Stimulated activated naive B cell treated with anti-CD40 and anti-IgM and Interleukin-4, amounts not matched to agents 10 μg/mL and 1 μg/mL and 100 μg/mL, for 72 hours (primary cell): ENCODE results near the gene CACNA1D.

Source experiments
- ATAC-seq, 2 donors: fragments of 150-1000 bp; cut with Tn5 transposase; replicated peaks; 2 replicates each; pipeline ENCODE4 v1.10.0; 2021; ENCODE audit warnings: moderate library complexity in 1 of 2
- DNase-seq: peaks from one replicate; pipeline ENCODE4 v3.0.0; 2021
- H3K27ac Mint-ChIP-seq: one replicate; pipeline ENCODE4 v1.8.0; 2022; ENCODE audit warnings: mild to moderate bottlenecking, mixed read lengths
- H3K27me3 Mint-ChIP-seq, 2 donors: one replicate each; pipeline ENCODE4 v1.8.0; 2022; ENCODE audit warnings: mixed read lengths in 2 of 2
- H3K36me3 Mint-ChIP-seq, 2 donors: one replicate each; pipeline ENCODE4 v1.8.0; 2022; ENCODE audit warnings: mixed read lengths in 2 of 2, mild to moderate bottlenecking in 1 of 2
- H3K4me1 Mint-ChIP-seq, 2 donors: one replicate each; pipeline ENCODE4 v1.8.0; 2022; ENCODE audit warnings: mixed read lengths in 2 of 2, mild to moderate bottlenecking in 1 of 2
- H3K4me3 Mint-ChIP-seq, 2 donors: one replicate each; pipeline ENCODE4 v1.8.0; 2022; ENCODE audit warnings: mild to moderate bottlenecking in 2 of 2, mixed read lengths in 2 of 2, moderate library complexity in 1 of 2
- H3K9me3 Mint-ChIP-seq, 2 donors: one replicate each; pipeline ENCODE4 v1.8.0; 2022; ENCODE audit warnings: mixed read lengths in 2 of 2, mild to moderate bottlenecking in 1 of 2

CACNA1D gene

DNA sequence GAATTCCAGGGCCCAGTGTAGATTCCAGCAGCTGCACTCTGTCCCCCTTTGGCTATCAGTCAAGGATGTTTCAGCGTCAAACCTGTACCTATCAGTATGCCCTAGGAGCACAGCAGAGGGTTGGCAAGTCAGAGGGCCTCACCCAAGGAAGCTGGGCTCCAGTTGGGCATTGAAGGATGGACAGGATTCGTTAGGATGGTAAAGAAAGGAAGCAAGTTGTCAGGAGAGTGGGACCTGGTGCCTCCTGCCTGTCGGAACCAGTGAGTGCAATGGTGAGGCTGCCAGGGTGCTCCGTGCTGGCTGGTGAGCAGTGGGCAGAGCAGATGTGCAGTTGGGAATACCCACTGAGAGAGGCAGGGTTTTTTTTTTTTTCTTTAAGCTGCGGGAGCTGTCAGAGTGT, 194.6 kb downstream of the CACNA1D start:
- peaks cover 10 to 11% of the 10 kb centered on the region in 2 donors for H3K27me3 Mint-ChIP-seq
- H3K4me1 Mint-ChIP-seq = peaks cover 4 to 7% of the 10 kb centered on the region in 2 donors
- H3K9me3 Mint-ChIP-seq = no peaks in the 10 kb centered on the region
- no peak overlapping the region for H3K4me3 Mint-ChIP-seq
- no peak for DNase-seq
- no peak for ATAC-seq
- no peaks in the 10 kb centered on the region for H3K36me3 Mint-ChIP-seq
- no peak overlapping the region for H3K27ac Mint-ChIP-seq

DNA sequence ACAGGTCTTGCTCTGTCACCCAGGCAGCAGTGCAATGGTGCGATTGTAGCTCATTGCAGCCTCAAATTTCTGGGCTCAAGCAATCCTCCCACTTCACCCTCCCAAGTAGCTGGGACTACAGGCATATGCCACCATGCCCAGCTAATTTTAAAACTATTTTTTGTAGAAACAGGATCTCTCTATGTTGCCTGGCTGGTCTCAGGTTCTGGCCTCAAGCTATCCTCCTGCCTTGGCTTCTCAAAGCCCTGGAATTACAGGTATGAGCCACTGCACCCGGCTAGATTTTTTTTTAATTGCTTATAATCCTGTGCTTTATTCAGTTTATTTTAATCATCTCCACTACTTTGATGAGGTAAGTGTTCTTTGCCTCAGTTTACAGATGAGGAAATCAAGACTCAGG, 195.3 kb downstream of the CACNA1D start:
- Mint-ChIP-seq H3K36me3 (no peaks in the 10 kb centered on the region), H3K4me1 (peaks cover 6 to 11% of the 10 kb centered on the region in 2 donors), H3K27me3 (peaks cover 11 to 15% of the 10 kb centered on the region in 2 donors), H3K4me3 (no peak overlapping the region), H3K9me3 (no peaks in the 10 kb centered on the region), H3K27ac (no peak overlapping the region)
- no peak for DNase-seq
- ATAC-seq = no peak

DNA sequence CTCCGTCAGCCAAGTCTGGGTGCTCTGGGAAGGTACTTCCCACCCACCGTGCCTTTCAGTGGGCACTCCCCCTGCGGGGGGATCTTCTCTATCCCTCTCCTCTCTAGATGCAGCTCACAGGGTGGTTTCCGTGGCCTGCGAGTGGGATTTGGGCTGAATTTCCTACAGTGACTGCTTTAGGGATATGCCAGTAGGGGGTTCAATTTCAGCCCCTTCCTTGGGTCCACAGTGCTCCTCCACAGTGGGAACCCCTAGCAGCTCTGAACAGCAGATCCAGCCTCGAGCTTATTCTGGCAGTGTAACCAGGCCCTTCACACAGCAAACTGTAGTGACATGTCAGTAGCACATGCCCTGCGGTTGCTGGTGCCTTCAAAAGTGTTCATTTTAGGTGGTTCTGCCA, 196.1 kb downstream of the CACNA1D start:
- peaks cover 17 to 20% of the 10 kb centered on the region in 2 donors for H3K27me3 Mint-ChIP-seq
- no peaks in the 10 kb centered on the region for H3K36me3 Mint-ChIP-seq
- H3K9me3 Mint-ChIP-seq = no peaks in the 10 kb centered on the region
- no peak overlapping the region for H3K4me3 Mint-ChIP-seq
- ATAC-seq (no peak), DNase-seq (no peak)
- no peak overlapping the region for H3K27ac Mint-ChIP-seq
- peaks cover 6 to 11% of the 10 kb centered on the region in 2 donors for H3K4me1 Mint-ChIP-seq

DNA sequence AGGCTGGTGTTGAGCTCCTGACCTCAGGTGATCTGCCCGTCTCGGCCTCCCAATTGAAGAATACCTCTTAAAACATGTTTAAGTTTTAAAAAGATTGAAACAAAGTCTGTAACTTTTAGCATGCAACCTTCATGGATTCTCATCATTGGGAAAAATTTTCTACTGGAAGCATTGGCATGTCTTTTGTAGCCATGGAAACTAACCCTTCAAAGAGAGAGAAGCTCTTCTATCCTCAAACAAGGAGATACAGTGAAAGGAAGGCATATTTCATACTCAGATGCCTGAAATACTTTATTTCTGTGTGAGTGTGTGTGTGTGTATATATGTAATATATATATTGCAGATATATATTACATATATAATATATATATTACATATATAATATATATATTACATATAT, 196.9 kb downstream of the CACNA1D start:
- peaks cover 24 to 26% of the 10 kb centered on the region in 2 donors for H3K27me3 Mint-ChIP-seq
- no peak for ATAC-seq
- H3K9me3 Mint-ChIP-seq = no peaks in the 10 kb centered on the region
- H3K4me3 Mint-ChIP-seq = no peak overlapping the region
- no peak overlapping the region for H3K27ac Mint-ChIP-seq
- H3K4me1 Mint-ChIP-seq = peaks cover 6 to 11% of the 10 kb centered on the region in 2 donors
- DNase-seq = no peak
- no peaks in the 10 kb centered on the region for H3K36me3 Mint-ChIP-seq

DNA sequence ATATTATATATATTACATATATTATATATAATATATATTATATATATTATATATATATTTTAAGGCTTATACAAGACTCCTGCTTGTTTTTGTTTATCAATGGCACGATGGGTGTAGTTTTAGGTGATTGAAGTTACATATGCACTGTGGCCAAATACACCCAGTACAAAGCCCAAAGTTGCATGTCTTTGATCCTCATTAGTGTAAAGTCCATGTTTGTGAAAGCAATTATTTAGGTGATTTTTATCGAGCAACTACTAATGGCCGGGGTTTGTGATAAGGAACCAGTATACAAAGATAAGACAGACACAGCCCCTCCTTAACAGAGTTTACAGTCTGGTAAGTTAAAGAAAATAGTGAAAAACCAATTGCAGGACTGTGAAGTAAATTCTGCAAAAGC, 197.5 kb downstream of the CACNA1D start:
- peaks cover 6 to 11% of the 10 kb centered on the region in 2 donors for H3K4me1 Mint-ChIP-seq
- ATAC-seq (no peak), DNase-seq (no peak)
- no peaks in the 10 kb centered on the region for H3K36me3 Mint-ChIP-seq
- peaks cover 29 to 30% of the 10 kb centered on the region in 2 donors for H3K27me3 Mint-ChIP-seq
- H3K27ac Mint-ChIP-seq = no peak overlapping the region
- no peak overlapping the region for H3K4me3 Mint-ChIP-seq
- H3K9me3 Mint-ChIP-seq = no peaks in the 10 kb centered on the region

DNA sequence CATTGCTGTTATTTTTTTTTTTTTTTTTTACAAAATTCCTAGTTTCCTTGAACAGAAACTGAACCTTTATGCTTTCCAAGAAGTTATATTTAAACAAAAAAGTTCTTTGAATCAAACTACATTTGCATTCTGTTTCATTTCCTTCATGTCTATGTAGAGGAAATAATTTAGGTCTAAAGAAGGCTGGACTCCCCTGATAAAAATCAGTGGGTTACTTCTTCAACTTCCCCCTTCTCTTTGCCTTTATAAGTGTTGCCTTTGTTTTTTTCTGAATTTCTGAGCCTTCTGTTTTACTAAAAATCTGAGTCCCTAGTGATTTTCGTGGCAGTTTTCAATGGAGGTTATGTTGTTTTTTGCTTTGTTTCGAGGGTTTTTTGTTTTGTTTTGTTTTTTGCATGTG, 199.0 kb downstream of the CACNA1D start:
- peaks cover 6 to 11% of the 10 kb centered on the region in 2 donors for H3K4me1 Mint-ChIP-seq
- H3K9me3 Mint-ChIP-seq = no peaks in the 10 kb centered on the region
- ATAC-seq (no peak), DNase-seq (no peak)
- no peak overlapping the region for H3K27ac Mint-ChIP-seq
- H3K27me3 Mint-ChIP-seq = peaks cover 33 to 38% of the 10 kb centered on the region in 2 donors
- no peak overlapping the region for H3K4me3 Mint-ChIP-seq
- H3K36me3 Mint-ChIP-seq = no peaks in the 10 kb centered on the region

DNA sequence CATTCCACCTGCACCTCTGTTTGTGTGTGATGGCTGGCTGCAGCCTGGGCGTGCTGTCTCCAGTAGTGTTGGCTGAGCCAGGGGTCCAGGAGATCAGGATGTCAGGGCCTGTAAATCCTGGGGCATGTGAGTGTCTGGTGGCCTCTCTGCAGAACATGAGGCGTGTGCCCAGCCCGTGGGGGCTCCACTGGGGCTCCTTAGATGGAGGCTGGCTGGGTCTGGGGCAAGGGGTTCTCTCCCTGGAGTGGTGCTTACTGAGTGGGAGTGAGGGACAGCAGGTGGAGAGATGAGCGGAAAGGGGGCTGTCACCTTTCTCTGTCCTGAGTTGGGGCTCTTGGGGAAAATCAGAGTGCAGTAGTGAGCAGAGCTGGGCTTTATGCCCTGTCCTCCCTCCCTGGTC, 199.6 kb downstream of the CACNA1D start:
- no peaks in the 10 kb centered on the region for H3K36me3 Mint-ChIP-seq
- ATAC-seq (no peak), DNase-seq (no peak)
- no peak overlapping the region for H3K4me3 Mint-ChIP-seq
- peaks cover 6 to 11% of the 10 kb centered on the region in 2 donors for H3K4me1 Mint-ChIP-seq
- peaks cover 33 to 40% of the 10 kb centered on the region in 2 donors for H3K27me3 Mint-ChIP-seq
- H3K9me3 Mint-ChIP-seq = no peaks in the 10 kb centered on the region
- no peak overlapping the region for H3K27ac Mint-ChIP-seq

DNA sequence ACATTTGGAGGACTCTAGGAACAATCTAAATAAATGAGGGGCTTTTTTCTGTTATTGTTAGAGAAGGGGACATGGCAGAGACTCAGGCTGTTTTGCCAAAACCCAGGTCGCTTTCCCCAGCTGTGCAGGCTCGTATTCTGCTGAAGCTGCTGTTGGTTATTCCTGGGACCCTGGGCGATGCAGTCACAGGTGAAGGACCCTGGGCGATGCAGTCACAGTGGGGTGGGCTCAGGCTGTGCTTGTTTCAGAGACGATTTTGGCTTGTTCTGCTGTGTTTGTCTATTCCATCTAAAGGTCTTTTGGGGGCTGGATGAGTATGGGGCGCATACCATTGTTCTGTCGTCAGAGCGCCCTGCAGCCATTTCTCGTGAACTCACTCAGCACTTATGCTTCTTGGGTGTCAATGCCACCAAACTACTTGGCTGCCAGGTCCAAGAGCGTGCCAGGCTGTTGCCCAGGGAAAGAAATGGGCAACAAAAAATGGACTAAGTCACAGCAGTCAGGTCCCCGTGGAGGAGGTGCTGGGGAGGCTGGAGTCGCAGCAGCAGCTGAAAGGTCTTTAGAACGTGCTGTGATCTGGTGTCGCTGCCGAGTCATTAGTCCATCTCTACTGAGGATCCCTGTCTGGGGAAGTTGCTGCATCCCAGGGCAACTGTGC, 200.4 kb downstream of the CACNA1D start:
- no peaks in the 10 kb centered on the region for H3K9me3 Mint-ChIP-seq
- H3K27me3 Mint-ChIP-seq = peaks cover 33 to 40% of the 10 kb centered on the region in 2 donors
- H3K4me1 Mint-ChIP-seq = peaks cover 6 to 11% of the 10 kb centered on the region in 2 donors
- H3K27ac Mint-ChIP-seq = no peak overlapping the region
- DNase-seq (no peak), ATAC-seq (no peak)
- no peaks in the 10 kb centered on the region for H3K36me3 Mint-ChIP-seq
- H3K4me3 Mint-ChIP-seq = no peak overlapping the region

DNA sequence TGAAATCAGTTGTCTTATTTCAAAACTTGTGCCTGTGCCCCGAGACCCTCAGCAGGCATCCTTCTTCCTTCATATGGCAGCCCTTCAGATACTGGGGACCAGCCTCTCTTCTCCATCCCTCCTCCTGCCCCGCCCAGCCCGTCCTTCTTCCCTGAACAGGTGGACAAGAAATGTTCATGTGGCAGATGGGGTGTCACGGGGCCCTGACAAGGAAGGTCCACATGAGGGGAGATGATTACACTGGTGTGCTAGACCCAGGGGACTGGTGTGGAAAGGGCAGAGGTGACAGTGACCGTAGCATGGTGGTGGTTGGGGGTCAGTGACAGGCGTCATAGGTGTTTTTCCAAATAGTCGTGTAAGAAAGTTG, 200.9 kb downstream of the CACNA1D start:
- DNase-seq (no peak), ATAC-seq (no peak)
- Mint-ChIP-seq H3K36me3 (no peaks in the 10 kb centered on the region), H3K27me3 (peaks cover 32 to 40% of the 10 kb centered on the region in 2 donors), H3K27ac (no peak overlapping the region), H3K9me3 (no peaks in the 10 kb centered on the region), H3K4me3 (no peak overlapping the region), H3K4me1 (peaks cover 6 to 11% of the 10 kb centered on the region in 2 donors)

DNA sequence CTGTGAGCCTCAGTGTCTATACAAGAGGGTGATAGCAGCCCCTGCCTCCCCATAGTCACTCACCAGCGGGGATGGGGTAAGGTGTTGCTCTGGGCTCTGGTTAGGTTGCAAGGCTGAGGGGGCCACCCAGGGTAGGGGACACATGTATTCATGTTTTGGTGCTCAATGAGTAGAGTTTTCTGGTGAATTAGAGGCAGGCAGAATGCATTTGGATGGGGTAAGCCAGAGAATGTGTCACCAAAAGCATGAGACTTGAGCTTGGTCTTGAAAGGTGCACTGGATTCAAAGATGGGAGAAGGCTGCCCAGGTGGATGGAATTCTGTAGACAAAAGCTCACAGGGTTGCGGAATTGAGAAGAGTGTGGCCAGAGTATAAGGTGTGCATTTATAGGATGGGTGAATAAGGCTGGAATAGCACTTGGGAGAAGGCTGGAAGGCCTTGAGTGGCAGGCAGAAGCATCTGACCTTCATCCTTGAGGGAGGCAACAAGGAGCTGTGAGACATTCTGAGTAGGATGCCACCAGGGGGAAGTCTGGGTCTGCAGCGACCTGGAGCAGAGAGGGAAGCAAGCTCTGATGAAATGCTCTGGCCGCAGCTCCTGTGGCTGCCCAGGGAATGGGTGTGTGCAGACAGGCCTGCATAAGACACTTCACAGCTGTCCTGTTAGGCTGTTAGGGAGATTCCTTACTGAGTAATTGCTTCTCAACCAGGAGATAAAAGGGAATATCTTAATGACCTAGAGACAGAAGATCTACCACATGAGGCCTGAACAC, 202.2 kb downstream of the CACNA1D start:
- peak in 1 of 2 donors; percentile 29 for ATAC-seq
- H3K27me3 Mint-ChIP-seq = peaks cover 26 to 40% of the 10 kb centered on the region in 2 donors
- peaks cover 6 to 11% of the 10 kb centered on the region in 2 donors for H3K4me1 Mint-ChIP-seq
- H3K36me3 Mint-ChIP-seq = no peaks in the 10 kb centered on the region
- H3K4me3 Mint-ChIP-seq = no peak overlapping the region
- no peaks in the 10 kb centered on the region for H3K9me3 Mint-ChIP-seq
- DNase-seq = no peak
- H3K27ac Mint-ChIP-seq = no peak overlapping the region

DNA sequence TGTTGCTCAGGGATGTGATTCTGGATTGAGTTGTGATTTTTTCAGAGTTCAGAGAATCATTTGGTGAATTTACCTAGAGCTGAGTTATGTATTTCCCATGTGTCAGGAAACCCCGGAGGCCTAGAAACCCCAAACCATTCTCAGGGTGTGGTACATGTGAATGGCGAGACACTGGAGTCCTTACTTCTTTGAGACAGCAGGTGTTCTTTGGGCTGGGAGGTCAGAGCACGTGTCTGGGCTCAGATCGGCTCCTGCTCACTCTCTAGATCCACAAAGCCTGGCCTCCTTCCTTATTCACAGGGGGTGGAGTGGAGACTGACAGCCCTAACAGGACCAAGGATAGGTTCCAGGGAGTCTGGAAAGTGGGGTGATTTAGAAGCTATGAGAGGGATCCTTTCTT, 206.0 kb downstream of the CACNA1D start:
- Mint-ChIP-seq H3K4me3 (no peak overlapping the region), H3K27me3 (peaks cover 14 to 23% of the 10 kb centered on the region in 2 donors), H3K27ac (no peak overlapping the region), H3K36me3 (no peaks in the 10 kb centered on the region), H3K9me3 (no peaks in the 10 kb centered on the region), H3K4me1 (peaks cover 7 to 13% of the 10 kb centered on the region in 2 donors)
- DNase-seq = no peak
- no peak for ATAC-seq

DNA sequence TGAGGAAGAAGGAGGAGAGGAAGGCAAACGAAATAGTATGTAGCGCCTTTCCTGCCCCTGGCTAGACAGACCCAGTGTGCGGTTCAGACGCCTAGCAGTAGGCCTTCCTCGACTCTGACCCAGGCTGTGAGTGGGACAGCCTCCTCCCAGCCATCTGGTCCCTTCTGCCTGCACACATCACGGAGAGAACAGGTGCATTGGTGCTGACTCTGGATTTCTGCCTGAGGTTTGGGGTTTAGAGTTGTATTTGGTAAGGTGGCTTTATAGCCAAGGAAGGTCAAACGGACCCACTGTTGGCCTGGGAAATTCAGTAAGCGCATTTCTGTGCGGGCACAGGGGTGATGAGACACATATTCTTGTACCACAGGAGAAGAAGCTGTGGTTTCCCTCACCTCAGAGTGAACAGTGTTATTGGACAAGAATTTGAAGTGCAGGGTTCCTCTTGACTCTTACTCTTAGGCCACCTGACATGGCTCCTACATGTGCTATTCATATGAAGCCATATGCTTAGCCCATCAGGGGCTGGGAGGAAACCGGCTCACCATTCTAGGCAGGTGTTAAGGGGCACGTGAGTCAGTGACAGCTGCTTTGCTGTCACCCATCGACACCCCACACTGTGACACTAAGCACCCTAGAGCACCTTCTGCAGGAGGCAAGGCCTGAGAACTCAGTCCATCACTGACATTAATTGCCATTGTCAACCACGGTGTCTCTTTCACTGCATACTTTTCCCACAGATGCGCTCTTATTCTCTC, 208.5 kb downstream of the CACNA1D start:
- Mint-ChIP-seq H3K9me3 (no peaks in the 10 kb centered on the region), H3K4me1 (peaks cover 10 to 21% of the 10 kb centered on the region in 2 donors), H3K27ac (no peak overlapping the region), H3K36me3 (no peaks in the 10 kb centered on the region), H3K27me3 (peaks cover 0 to 7% of the 10 kb centered on the region in 2 donors), H3K4me3 (no peak overlapping the region)
- DNase-seq (no peak), ATAC-seq (no peak)

DNA sequence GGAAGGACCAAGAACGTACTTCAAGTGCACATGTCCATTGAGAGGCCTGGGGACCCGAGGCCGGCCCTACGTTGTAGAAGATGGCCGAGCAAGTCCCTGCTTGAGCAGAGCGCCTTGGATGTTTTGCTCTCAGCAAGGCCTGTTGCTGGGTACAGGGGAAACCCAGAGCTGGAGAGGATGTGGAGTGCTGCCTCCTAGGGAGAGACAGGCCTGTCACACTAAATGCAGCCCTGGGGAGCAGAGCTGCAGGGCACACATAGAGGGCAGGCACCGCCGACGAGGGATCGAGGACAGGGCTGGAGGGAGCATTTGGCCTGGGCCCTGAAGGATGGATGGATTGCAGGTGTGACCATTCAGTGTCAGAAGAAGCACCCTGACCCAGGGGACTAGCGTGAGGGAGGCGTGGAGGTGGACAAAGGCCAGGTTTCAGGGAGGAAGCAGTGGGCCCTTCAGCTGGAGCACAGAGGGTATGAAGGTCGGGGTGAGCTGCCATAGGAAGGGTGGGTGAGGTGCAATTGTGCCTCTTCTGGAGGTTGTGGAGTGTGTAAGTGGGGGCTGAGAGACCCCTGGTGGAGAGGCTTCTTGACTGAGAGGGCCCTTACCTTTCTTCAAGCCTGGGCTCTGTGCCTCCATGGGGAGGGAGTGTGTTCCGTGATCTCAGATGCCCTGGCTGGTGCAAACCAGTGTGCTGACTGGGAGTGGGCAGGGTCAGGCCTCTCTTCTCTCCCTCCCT, 209.4 kb downstream of the CACNA1D start:
- Mint-ChIP-seq H3K36me3 (no peaks in the 10 kb centered on the region), H3K27ac (peak overlapping the region; percentile 44), H3K9me3 (no peaks in the 10 kb centered on the region), H3K4me1 (peaks cover 10 to 21% of the 10 kb centered on the region in 2 donors), H3K4me3 (no peak overlapping the region), H3K27me3 (no peaks in the 10 kb centered on the region)
- ATAC-seq (peak in 1 of 2 donors; percentile 38), DNase-seq (no peak)

DNA sequence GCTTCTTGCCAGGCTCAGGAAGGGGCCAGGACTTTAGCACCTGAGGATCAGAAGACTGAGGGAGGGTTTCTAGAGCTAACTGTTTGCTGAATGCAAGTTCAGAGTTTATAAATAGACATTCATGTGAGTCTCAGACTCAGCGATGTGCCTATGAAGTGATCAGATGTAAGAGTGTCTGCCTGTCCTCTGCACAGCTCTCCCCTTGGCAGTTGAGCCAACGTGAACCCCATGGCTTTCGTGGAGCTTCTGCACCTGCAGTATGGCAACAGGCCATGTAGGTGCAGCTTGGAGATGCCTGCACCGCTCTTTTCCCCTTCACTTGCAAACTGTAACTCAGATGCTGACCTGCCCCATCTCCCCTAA, 209.9 kb downstream of the CACNA1D start:
- Mint-ChIP-seq H3K4me3 (no peak overlapping the region), H3K4me1 (peaks cover 10 to 21% of the 10 kb centered on the region in 2 donors), H3K27ac (no peak overlapping the region), H3K36me3 (no peaks in the 10 kb centered on the region), H3K27me3 (no peaks in the 10 kb centered on the region), H3K9me3 (no peaks in the 10 kb centered on the region)
- DNase-seq (no peak), ATAC-seq (no peak)
